ENCODE results near the gene GBP2. TPM values are rescaled to one million over a fixed set of nuclear protein-coding genes. Genes with fewer than 3 reads are reported as not detected.

The GBP2 gene
- total RNA-seq, 1 donor from 2014 or later, result 0.79 TPM

- no peaks in the 10 kb centered on the region for H3K27me3 ChIP-seq (ENCODE audit: control insufficient read depth, insufficient read depth, low read length)
- DNase-seq (ENCODE audit: low read depth) (no peak), FAIRE-seq (no peak)
- H3K4me3 ChIP-seq (ENCODE audit: low read depth, low read length), result no peak overlapping the region
- TF ChIP-seq, protein P1, sequence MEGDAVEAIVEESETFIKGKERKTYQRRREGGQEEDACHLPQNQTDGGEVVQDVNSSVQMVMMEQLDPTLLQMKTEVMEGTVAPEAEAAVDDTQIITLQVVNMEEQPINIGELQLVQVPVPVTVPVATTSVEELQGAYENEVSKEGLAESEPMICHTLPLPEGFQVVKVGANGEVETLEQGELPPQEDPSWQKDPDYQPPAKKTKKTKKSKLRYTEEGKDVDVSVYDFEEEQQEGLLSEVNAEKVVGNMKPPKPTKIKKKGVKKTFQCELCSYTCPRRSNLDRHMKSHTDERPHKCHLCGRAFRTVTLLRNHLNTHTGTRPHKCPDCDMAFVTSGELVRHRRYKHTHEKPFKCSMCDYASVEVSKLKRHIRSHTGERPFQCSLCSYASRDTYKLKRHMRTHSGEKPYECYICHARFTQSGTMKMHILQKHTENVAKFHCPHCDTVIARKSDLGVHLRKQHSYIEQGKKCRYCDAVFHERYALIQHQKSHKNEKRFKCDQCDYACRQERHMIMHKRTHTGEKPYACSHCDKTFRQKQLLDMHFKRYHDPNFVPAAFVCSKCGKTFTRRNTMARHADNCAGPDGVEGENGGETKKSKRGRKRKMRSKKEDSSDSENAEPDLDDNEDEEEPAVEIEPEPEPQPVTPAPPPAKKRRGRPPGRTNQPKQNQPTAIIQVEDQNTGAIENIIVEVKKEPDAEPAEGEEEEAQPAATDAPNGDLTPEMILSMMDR (IDR thresholded peaks at IDR 0.05; ENCODE audit: insufficient read depth, low read length, severe bottlenecking), result no peak
- H3K36me3 ChIP-seq (ENCODE audit: control insufficient read depth, insufficient read depth, low read length), result no peaks in the 10 kb centered on the region
Measured at GRCh38 chr1:89121641-89122040, 4.3 kb downstream of the GBP2 start.

DNA sequence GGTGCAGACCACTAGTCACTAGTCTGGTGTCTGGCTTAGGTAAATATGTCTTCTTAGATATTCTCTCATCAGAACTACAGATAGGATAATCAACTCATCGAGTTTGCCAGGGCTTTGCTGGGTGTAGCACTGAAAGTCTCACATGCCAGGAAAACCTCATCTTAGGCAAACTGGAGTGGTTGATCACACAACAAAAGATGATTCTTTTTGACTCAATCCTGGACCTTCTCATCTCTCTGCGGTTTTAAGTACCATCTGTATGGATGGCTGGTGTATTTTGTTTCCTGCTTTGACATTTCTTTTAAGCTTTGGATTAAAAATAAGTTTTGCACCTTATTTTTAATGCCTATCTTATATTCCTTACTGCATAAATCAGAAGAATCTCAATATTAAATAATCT, 11.3 kb downstream of the GBP2 start:
- DNase-seq (ENCODE audit: low read depth) (no peak), FAIRE-seq (no peak)
- TF ChIP-seq, protein P1 (IDR thresholded peaks at IDR 0.05; ENCODE audit: insufficient read depth, low read length, severe bottlenecking), result no peak
- H3K4me3 ChIP-seq (ENCODE audit: low read depth, low read length), result no peak overlapping the region
- no peaks in the 10 kb centered on the region for H3K27me3 ChIP-seq (ENCODE audit: control insufficient read depth, insufficient read depth, low read length)
- no peaks in the 10 kb centered on the region for H3K36me3 ChIP-seq (ENCODE audit: control insufficient read depth, insufficient read depth, low read length)

GRCh38 chr1:89112871-89113613, 12.9 kb downstream of the GBP2 start:
- Histone ChIP-seq H3K36me3 (ENCODE audit: control insufficient read depth, insufficient read depth, low read length) (no peaks in the 10 kb centered on the region), H3K27me3 (ENCODE audit: control insufficient read depth, insufficient read depth, low read length) (no peaks in the 10 kb centered on the region), H3K4me3 (ENCODE audit: low read depth, low read length) (no peak overlapping the region)
- DNase-seq (ENCODE audit: low read depth) (no peak), FAIRE-seq (no peak)
- TF ChIP-seq, protein P1 (IDR thresholded peaks at IDR 0.05; ENCODE audit: insufficient read depth, low read length, severe bottlenecking), result no peak

- FAIRE-seq, result no peak
- TF ChIP-seq, protein P1 (IDR thresholded peaks at IDR 0.05; ENCODE audit: insufficient read depth, low read length, severe bottlenecking), result no peak
- H3K4me3 ChIP-seq (ENCODE audit: low read depth, low read length), result no peak overlapping the region
Measured at GRCh38 chr1:89104687-89105086, 21.2 kb downstream of the GBP2 start.

DNA sequence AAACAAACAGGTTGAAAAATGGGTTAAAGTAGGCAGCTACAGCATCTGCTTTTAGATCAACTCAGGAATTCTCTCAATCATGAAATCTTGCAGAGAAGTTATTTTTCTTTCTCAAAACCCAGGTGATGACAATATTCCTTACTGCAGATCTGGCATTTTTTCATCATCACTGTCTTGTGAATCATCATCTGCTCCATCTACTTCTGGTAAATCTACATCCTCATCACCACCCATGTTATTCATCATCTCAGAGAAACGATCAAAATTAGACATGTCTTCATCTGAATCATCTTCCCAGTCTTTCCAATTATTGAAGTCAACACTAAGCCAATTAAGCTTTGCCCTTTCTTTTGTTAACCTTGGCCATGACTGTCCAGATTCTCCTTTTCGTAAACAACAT, 21.8 kb downstream of the GBP2 start:
- peak; percentile 44 for DNase-seq (ENCODE audit: low read depth)
- FAIRE-seq, result no peak

More at GRCh38 chr1:89104687-89105086, 21.2 kb downstream of the GBP2 start:
- no peak for DNase-seq (ENCODE audit: low read depth)
- no peaks in the 10 kb centered on the region for H3K27me3 ChIP-seq (ENCODE audit: control insufficient read depth, insufficient read depth, low read length)
- H3K36me3 ChIP-seq (ENCODE audit: control insufficient read depth, insufficient read depth, low read length), result no peaks in the 10 kb centered on the region

More for the DNA sequence above, 21.8 kb downstream of the GBP2 start:
- TF ChIP-seq, protein P1 (IDR thresholded peaks at IDR 0.05; ENCODE audit: insufficient read depth, low read length, severe bottlenecking), result no peak
- H3K36me3 ChIP-seq (ENCODE audit: control insufficient read depth, insufficient read depth, low read length), result no peaks in the 10 kb centered on the region
- H3K27me3 ChIP-seq (ENCODE audit: control insufficient read depth, insufficient read depth, low read length), result no peaks in the 10 kb centered on the region
- H3K4me3 ChIP-seq (ENCODE audit: low read depth, low read length), result no peak overlapping the region

Measured in bronchial epithelial cell (primary cell).